Endothelial cell of umbilical vein (primary cell): ENCODE results near the gene NLGN2. TPM values are rescaled to one million over a fixed set of nuclear protein-coding genes. Genes with fewer than 3 reads are reported as not detected.

Experiments
- BruUV-seq: library from RNA; stranded (reverse); fragments of 400-500 nt; replicated peaks from 2 replicates; lab custom pipeline; 2021; lab: Mats Ljungman, UMichigan
- CTCF ChIA-PET: fragments of 300-600, 350-600 bp; sonication (Branson Sonifier 250); formaldehyde crosslinking; loops from one replicate; lab custom pipeline; 2021; ENCODE audit warnings: antibody characterized with exemption, inconsistent platforms; lab: Charles Lee
- POLR2A ChIA-PET: fragments of 300-600, 350-600 bp; sonication (Branson Sonifier 250); formaldehyde crosslinking; loops from one replicate; lab custom pipeline; 2021; ENCODE audit warnings: antibody characterized with exemption, inconsistent platforms; lab: Charles Lee
- DNase-seq: peaks from one replicate; pipeline ENCODE4 v3.0.0-alpha.2; 2011; ENCODE audit warnings: low read depth, low spot score
- FAIRE-seq: peaks from 2 replicates; lab custom pipeline; 2011; peaks lifted over from hg19 to GRCh38; lab: Jason Lieb, UNC
- H2AFZ ChIP-seq: 2 replicates; pipeline ENCODE4 v1.6.0; 2012; ENCODE audit warnings: low read depth, low read length, control low read depth, inconsistent platforms
- H3K27ac ChIP-seq: 2 replicates; pipeline ENCODE4 v1.5.1; 2011; ENCODE audit warnings: low read depth, mild to moderate bottlenecking, control low read depth, low read length, moderate library complexity; ENCODE audit not compliant: insufficient read depth
- H3K27me3 ChIP-seq, 2 experiments: 2 replicates each; pipeline versions ENCODE4 v1.6.0 to v1.6.1; 2011; ENCODE audit warnings: low read length in 2 of 2, mixed read lengths in 1 of 2; ENCODE audit not compliant: control insufficient read depth in 2 of 2, insufficient read depth in 2 of 2
- H3K36me3 ChIP-seq, 2 experiments: 2 replicates in 1 of 2; 3 replicates in 1 of 2; pipeline ENCODE4 v1.5.1; 2011; ENCODE audit warnings: low read length in 2 of 2, mild to moderate bottlenecking in 1 of 2, moderate library complexity in 1 of 2; ENCODE audit not compliant: control insufficient read depth in 2 of 2, insufficient read depth in 2 of 2; ENCODE audit errors: extremely low read depth in 1 of 2
- H3K4me1 ChIP-seq: 3 replicates; pipeline ENCODE4 v1.5.1; 2011; ENCODE audit warnings: mild to moderate bottlenecking, low read length; ENCODE audit not compliant: control insufficient read depth, insufficient read depth; ENCODE audit errors: extremely low read depth
- H3K4me2 ChIP-seq: 2 replicates; pipeline ENCODE4 v1.6.1; 2011; ENCODE audit warnings: low read length, control low read depth, mixed read lengths; ENCODE audit not compliant: insufficient read depth
- H3K4me3 ChIP-seq, 3 experiments: fragments of 200-600 bp in 1 of 3; sonication (generic), shearing (Covaris generic) in 1 of 3; replicated peaks in 1 of 3; 2 replicates each; pipeline ENCODE4 v1.5.1; 2011 to 2016; ENCODE audit warnings: control low read depth in 3 of 3, low read length in 3 of 3, mild to moderate bottlenecking in 2 of 3, inconsistent platforms in 1 of 3, low read depth in 1 of 3, moderate library complexity in 1 of 3; ENCODE audit not compliant: insufficient read depth in 1 of 3
- H3K79me2 ChIP-seq: 2 replicates; pipeline ENCODE4 v1.6.0; 2012; ENCODE audit warnings: low read length, inconsistent platforms; ENCODE audit not compliant: control insufficient read depth, insufficient read depth
- H3K9ac ChIP-seq: replicated peaks from 2 replicates; pipeline ENCODE3; 2011; ENCODE audit warnings: low read length, control low read depth; ENCODE audit not compliant: insufficient read depth; ENCODE audit errors: extremely low read depth
- H3K9me1 ChIP-seq: replicated peaks from 3 replicates; pipeline ENCODE4 v1.6.0; 2011; ENCODE audit warnings: mild to moderate bottlenecking, low read length; ENCODE audit not compliant: control insufficient read depth, insufficient read depth; ENCODE audit errors: extremely low read depth
- H3K9me3 ChIP-seq: replicated peaks from 2 replicates; pipeline ENCODE4 v1.5.1; 2012; ENCODE audit warnings: low read length, inconsistent platforms; ENCODE audit not compliant: control insufficient read depth, insufficient read depth
- H4K20me1 ChIP-seq: replicated peaks from 2 replicates; pipeline ENCODE3; 2011; ENCODE audit warnings: mild to moderate bottlenecking, low read length; ENCODE audit not compliant: control insufficient read depth, insufficient read depth; ENCODE audit errors: extremely low read depth
- CTCF ChIP-seq, 2 donors: IDR thresholded peaks; 1 replicate in 1 of 2; 2 replicates in 1 of 2; pipeline ENCODE4 v1.5.1; 2011; ENCODE audit warnings: low read length in 2 of 2, mild to moderate bottlenecking in 2 of 2, moderate library complexity in 2 of 2, control low read depth in 1 of 2, inconsistent platforms in 1 of 2, low read depth in 1 of 2; ENCODE audit not compliant: insufficient read depth in 1 of 2; ENCODE audit errors: extremely low read depth in 1 of 2
- EZH2 ChIP-seq: IDR thresholded peaks from 2 replicates; pipeline ENCODE4 v1.6.1; 2012; ENCODE audit warnings: borderline replicate concordance, low read depth, mild to moderate bottlenecking, moderate library complexity, low read length, inconsistent platforms; ENCODE audit not compliant: severe bottlenecking
- FOS ChIP-seq: IDR thresholded peaks from 2 replicates; pipeline ENCODE4 v1.6.1; 2011; ENCODE audit warnings: mild to moderate bottlenecking, low read length, moderate library complexity, borderline replicate concordance; ENCODE audit not compliant: insufficient read depth
- GATA2 ChIP-seq: IDR thresholded peaks from 2 replicates; pipeline ENCODE4 v1.7.0; 2011; ENCODE audit warnings: low read depth, mild to moderate bottlenecking, moderate library complexity, mixed read lengths, low read length; ENCODE audit not compliant: insufficient read length, insufficient read depth
- JUN ChIP-seq: IDR thresholded peaks from 2 replicates; pipeline ENCODE4 v1.6.1; 2011; ENCODE audit warnings: borderline replicate concordance, low read depth; ENCODE audit not compliant: insufficient read length, insufficient read depth
- MAX ChIP-seq: IDR thresholded peaks from 2 replicates; pipeline ENCODE4 v1.6.1; 2011; ENCODE audit not compliant: insufficient read depth, insufficient read length
- MYC ChIP-seq: IDR thresholded peaks from one replicate; pipeline ENCODE4 v1.6.1; 2011; ENCODE audit warnings: mild to moderate bottlenecking, low read depth, low read length
- POLR2A ChIP-seq: IDR thresholded peaks from 2 replicates; pipeline ENCODE4 v1.6.1; 2012; ENCODE audit warnings: low read depth, mild to moderate bottlenecking, control low read depth, low read length
- POLR2AphosphoS5 ChIP-seq: IDR thresholded peaks from 2 replicates; pipeline ENCODE4 v1.6.1; 2012; ENCODE audit warnings: low read depth, mild to moderate bottlenecking, control low read depth, low read length, moderate library complexity; ENCODE audit not compliant: insufficient read depth
- dilution Hi-C: fragments of 300-500 bp; cut with MboI; formaldehyde crosslinking; loops from one replicate; pipeline ENCODE4 v1.15.0; 2019; ENCODE audit warnings: low sequenced_read_pairs; ENCODE audit not compliant: extremely low pct_ligation_motif_present
- intact Hi-C: fragments of 100-400 bp; cut with micrococcal nuclease; formaldehyde crosslinking; loops from one replicate; pipeline ENCODE4 v1.10.0; 2022
- polyA plus RNA-seq, 4 experiments: library from polyadenylated mRNA; depleted of rRNA in 3 of 4; stranded (reverse) in 3 of 4; unstranded in 1 of 4; fragments of >200 nt; gene quantifications; 2 replicates each; pipeline versions ENCODE4 v1.2.1 to v1.2.3, GENCODE V29; 2011 to 2012; ENCODE audit warnings: missing spikeins in 1 of 4
- total RNA-seq: library from RNA; stranded (reverse); gene quantifications from 2 replicates; pipeline ENCODE4 v1.2.3, GENCODE V29; 2021

NLGN2 gene
- total and polyA plus RNA-seq, 2 donors (not counting 3 experiments of a cell fraction or from before 2014, with no cell fraction given): 15.4 to 25.9 TPM

- no peak within 1 kb of the TSS for H3K9ac ChIP-seq
- H3K4me2 ChIP-seq: no peak within 1 kb of the TSS
- no peaks in the 10 kb centered on the region for H3K4me1 ChIP-seq
- dilution Hi-C loops (no loop called here), intact Hi-C loops (no loop called here)
- H3K9me3 ChIP-seq: no peaks in the 10 kb centered on the region
- H3K27me3 ChIP-seq: no peaks in the 10 kb centered on the region
- no peak within 1 kb of the TSS for H3K4me3 ChIP-seq
- no peaks in the 10 kb centered on the region for H3K36me3 ChIP-seq
- H3K27ac ChIP-seq: no peak within 1 kb of the TSS
- ChIA-PET CTCF (interaction anchor here (0.7 kb wide), 1 partner anchor 8 kb away, joined by 3 read pairs; no protein-coding TSS in a partner anchor), POLR2A (no interaction called here)
- no peaks in the 10 kb centered on the region for H3K79me2 ChIP-seq
- BruUV-seq: no TSS peak
- H2AFZ ChIP-seq: no peak within 1 kb of the TSS
- no peaks in the 10 kb centered on the region for H4K20me1 ChIP-seq
- FAIRE-seq: no peak
- no peak for TF ChIP-seq MYC
- TF ChIP-seq POLR2AphosphoS5: no peak
- TF ChIP-seq MAX: no peak
- no peak for TF ChIP-seq FOS
- TF ChIP-seq POLR2A: no peak
- TF ChIP-seq JUN: no peak
- TF ChIP-seq EZH2: no peak
- TF ChIP-seq CTCF (IDR thresholded peaks at IDR 0.05; ENCODE audit: extremely low read depth in 1 of 2, insufficient read depth in 1 of 2, low read depth in 1 of 2, low read length in 2 of 2): no peak
- no peak for TF ChIP-seq GATA2
- no peaks in the 10 kb centered on the region for H3K9me1 ChIP-seq
- DNase-seq: no peak
Measured at GRCh38 chr17:7428557-7428956, 20.9 kb downstream of the NLGN2 start, which contains the start of gene SPEM3. Gene SPEM3, plus strand, starts transcription at chr17:7428857. Its CDS starts 46 bp downstream, at chr17:7428903.
